ENCODE measurements around the gene CTNNAL1.

The CTNNAL1 gene

DNA sequence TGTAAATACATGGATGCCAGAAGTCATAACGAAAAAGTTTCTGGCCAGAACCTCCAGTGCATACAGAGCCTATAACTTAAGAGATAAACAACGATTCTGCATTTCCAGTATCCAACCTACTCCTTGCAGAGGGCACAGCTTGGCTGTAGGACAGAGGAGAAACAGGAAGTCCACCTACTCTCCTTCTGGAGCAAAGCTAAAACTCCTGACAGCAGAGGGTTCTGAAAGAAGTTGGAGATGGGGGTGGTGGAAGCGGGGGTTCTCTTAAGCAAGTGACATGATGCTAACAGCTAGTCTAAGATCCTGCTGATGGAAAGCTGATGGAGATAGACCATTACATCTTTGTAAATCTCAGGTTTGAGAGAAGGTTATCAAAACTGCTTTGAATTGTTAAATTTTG, 35.5 kb upstream of the CTNNAL1 start:
- TF ChIP-seq CTCF (IDR thresholded peaks at IDR 0.05; ENCODE audit: control extremely low read depth, extremely low read depth, low read depth, missing control alignments): no peak

DNA sequence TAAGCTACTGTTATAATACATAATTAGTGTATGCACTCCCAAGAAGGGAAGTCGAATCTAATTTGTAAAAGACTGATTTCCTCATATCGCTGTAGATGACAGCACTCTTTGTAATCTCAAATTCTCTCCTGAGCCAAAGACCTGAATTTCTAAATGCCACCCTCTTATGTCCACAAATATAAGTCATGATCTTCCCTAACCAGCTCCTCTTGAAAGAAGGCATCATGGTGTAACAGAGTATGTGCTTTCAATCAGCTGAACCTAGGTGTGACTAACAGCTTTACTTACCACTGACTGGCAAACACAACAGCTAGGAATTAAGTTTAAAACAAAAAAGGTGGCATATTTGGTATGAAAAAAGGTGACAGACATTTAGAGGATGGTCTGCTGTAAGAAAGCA, 34.0 kb upstream of the CTNNAL1 start:
- ChIA-PET POLR2A (no interaction called here), CTCF (interaction anchor here (0.7 to 1.8 kb wide), 4 partner anchors 13 to 93 kb away, joined by 3 to 14 read pairs (median 3); no protein-coding TSS in a partner anchor)
- no peak for DNase-seq (ENCODE audit: extremely low spot score)
- no peak for TF ChIP-seq CTCF (IDR thresholded peaks at IDR 0.05; ENCODE audit: control extremely low read depth, extremely low read depth, low read depth, missing control alignments)

More for the DNA sequence above, 35.5 kb upstream of the CTNNAL1 start:
- DNase-seq (ENCODE audit: extremely low spot score): no peak
- ChIA-PET CTCF (interaction anchor here (1.1 to 1.7 kb wide), 3 partner anchors 9 to 14 kb away, joined by 3 to 6 read pairs (median 4); no protein-coding TSS in a partner anchor), POLR2A (no interaction called here)

DNA sequence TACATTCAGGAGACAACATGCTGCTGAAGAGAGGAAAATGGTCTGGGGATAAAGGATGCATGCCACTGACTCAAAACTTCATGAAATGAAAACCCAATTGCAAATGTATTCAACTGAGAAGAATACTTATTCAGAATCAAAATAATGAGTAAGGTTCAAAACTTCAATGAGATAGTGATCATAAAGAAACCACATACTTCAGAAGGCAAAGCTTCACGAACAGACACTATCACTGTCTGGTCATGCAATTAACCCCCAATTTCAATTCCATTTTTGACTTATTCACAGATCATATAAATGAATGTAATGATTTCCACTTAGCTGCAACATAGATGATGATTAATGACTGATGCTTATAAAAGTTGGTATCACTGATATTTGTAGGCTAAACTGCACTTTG, 33.0 kb upstream of the CTNNAL1 start:
- no peak for TF ChIP-seq CTCF (IDR thresholded peaks at IDR 0.05; ENCODE audit: control extremely low read depth, extremely low read depth, low read depth, missing control alignments)
- DNase-seq (ENCODE audit: extremely low spot score): no peak
- ChIA-PET CTCF (interaction anchor here (1.1 to 1.8 kb wide), 2 partner anchors 12 to 92 kb away, joined by 3 to 14 read pairs; no protein-coding TSS in a partner anchor), POLR2A (no interaction called here)

DNA sequence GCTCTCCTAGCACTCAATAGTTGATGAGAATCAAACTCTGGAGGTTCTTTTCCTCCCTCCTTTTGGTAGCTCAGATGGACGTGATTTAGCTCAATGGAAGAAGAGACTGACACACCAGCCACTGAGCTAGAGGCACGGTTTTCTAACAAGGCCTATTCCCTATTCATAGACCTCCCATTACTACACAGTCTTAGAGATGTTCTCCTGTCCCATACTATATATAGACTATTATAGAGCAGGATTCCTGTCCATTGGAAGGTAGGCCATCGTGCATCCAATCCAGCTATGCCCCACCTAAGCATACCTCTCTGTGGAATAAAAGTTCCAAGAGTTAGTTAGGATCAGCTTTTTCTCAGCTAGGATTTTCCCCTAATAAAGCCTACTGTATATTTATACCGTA, 30.3 kb upstream of the CTNNAL1 start:
- DNase-seq (ENCODE audit: extremely low spot score): no peak
- TF ChIP-seq CTCF (IDR thresholded peaks at IDR 0.05; ENCODE audit: control extremely low read depth, extremely low read depth, low read depth, missing control alignments): no peak
- POLR2A ChIA-PET: no interaction called here
- CTCF ChIA-PET: interaction anchor here (0.9 to 3.2 kb wide), 7 partner anchors 9 to 25 kb away, joined by 3 to 15 read pairs (median 4); no protein-coding TSS in a partner anchor

DNA sequence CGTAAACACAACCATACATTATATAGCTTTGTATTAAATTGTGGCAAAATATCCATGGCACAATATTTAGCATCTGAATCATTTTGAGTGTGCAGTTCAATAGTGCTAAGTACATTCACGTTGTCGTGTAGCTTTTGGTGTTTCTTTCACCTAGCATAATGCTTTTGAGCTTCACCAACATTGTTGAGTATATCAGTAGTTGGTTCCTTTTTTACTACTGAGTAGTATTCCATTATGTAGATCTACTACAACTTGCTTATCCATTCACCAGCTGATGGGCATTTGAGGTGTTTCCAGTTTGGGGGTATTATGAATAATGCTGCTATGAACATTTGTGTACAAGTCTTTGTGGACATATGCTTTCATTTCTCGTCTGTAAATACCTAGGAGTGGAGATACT, 27.3 kb upstream of the CTNNAL1 start:
- no peak for DNase-seq (ENCODE audit: extremely low spot score)
- ChIA-PET POLR2A (no interaction called here), CTCF (interaction anchor here (0.8 to 1.3 kb wide), 4 partner anchors 8 to 12 kb away, joined by 3 to 4 read pairs (median 3); no protein-coding TSS in a partner anchor)
- TF ChIP-seq CTCF (IDR thresholded peaks at IDR 0.05; ENCODE audit: control extremely low read depth, extremely low read depth, low read depth, missing control alignments): no peak

- no peak for TF ChIP-seq CTCF (IDR thresholded peaks at IDR 0.05; ENCODE audit: control extremely low read depth, extremely low read depth, low read depth, missing control alignments)
- ChIA-PET CTCF (interaction anchor here (1.3 kb wide), 1 partner anchor 11 kb away, joined by 3 read pairs; no protein-coding TSS in a partner anchor), POLR2A (no interaction called here)
- no peak for DNase-seq (ENCODE audit: extremely low spot score)
Measured at GRCh38 chr9:109039539-109039938, 26.2 kb upstream of the CTNNAL1 start.
